ENCODE measurements around the gene SBNO2.
"Not testable (repeated sequence)": the region's sequence is repeated elsewhere in the genome, so short reads cannot be mapped to it uniquely, and the experiment has no call there.

The SBNO2 gene

GRCh38 chr19:1132552-1133383 lies 41.3 kb downstream of the SBNO2 start:
- ATAC-seq = peak in 1 of 2 donors; percentile 1

DNA sequence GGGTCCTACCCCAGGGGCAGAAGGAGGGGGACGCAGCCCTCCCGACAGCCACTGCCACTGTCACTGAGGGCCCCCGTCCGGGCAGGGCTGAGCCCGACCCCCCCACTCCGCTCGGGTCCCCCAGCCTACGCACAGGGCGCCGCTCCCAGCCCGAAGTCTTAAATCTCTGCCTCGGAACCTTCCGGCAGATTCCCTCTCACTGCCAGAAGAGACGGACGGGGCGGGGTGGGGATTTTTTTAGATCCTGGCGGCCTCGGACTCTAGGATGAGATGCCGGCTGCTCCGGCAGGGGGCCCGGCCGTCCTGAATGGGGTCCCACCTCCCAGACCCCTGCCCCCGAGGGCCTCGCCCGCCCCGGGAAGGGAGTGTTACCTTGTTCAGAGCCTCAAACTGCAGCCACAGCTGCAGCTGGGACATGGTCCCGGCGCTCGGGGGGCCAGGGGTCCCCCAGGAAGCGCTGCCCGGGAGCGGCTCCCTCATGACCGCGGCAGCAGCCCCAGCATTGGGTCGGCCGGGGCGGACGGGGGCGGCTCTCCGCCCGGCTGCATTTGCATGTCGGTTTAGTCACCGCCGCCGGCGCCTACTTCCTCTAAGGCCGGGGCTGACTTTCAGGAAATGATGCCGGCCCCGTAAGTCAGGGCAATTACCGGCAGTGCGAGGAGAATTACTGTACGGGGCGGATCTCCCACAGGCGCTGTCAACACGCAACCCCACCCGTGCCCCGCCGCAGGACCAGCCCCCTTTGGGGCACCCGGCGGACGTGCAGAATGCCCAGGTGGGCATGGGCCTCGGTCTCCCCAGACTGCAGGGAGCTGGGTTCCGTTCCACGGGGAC lies 42.1 kb downstream of the SBNO2 start:
- ATAC-seq = peak; percentile 78

DNA sequence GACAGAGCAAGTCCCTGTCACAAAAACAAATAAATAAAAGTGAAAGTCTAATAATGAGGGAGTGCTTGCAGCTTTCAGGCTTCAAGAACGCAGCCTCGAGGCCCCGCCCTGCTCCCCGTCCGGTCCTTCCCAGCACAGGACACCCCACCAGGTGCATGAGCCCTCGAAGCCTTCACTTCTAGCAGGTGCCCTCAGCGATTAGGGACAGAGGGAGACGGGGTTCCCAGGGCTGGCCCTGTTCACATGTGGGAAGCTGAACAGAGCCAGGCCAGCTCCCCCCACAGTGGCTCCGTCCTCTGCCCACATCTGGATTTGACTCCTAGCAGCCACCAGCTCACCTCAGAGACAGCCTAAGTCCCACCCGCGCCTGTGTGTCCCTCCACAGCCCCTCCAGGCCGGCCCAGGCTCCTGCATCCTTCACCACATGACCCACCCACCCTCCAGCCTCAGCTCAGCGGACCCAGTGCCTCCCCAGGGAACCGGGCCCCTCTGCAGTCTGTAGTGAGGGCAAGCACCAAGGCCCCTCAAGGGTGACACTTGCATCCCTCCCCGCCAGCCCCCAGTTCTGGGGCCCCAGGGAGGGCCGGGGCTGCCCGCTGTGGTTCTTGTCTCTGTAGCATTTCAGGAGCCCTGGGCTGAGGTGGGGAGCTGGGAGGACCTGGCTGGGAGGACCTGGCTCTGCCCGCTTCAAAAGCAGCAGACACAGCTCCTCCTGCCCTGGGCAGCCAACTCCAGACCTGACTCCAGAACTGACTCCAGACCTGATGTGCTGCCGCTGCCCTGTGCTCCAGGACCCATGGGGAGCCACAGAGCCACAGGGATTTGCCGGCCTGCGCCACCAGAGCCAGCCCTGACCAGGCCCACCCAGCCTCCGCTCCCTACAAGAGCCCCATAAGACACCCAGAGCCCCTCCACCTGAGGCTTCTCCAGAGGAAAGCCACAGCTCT lies 43.0 kb downstream of the SBNO2 start:
- peak; percentile 13 to 14 for ATAC-seq

DNA sequence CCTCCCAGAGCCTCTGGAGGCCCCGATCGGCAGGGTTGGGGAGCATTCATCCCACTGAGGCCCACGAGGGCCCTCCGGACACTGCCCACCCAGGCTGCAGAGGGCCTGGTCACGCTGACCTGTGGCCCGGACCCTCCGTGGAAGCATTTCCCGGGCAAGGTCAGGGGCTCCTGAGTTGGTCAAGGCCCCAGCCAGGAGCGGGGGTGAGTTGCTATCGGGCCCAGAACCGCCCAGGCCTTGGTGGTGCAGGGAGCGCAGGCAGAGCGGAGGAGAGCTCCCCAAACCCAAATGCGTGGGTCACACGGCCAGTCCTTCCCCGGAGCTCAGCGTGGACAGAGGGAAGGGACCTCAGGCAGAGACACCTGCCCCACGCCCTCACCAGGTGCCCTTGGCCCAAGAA lies 44.5 kb downstream of the SBNO2 start:
- no peak for ATAC-seq

- ATAC-seq = not testable (repeated sequence)
These were observed 45.0 kb downstream of the SBNO2 start for GRCh38 chr19:1129084-1129483.

DNA sequence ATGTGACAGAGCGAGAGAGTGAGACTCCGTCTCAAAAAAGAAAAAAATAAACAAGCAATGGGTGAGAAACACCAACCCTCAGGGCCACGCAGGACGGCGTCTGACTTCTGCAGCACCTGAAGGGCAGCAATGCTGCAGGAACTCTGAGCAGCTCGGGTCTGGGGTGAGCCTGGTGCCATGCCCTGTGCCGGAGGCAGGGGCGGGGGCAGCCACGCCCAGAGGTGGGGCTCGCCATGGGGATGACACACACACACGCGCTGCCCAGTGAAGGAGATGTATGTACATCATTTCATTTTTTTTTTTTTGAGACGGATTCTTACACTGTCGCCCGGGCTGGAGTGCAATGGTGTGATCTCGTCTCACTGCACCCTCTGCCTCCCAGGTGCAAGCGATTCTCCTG lies 46.0 kb downstream of the SBNO2 start:
- ATAC-seq = no peak

DNA sequence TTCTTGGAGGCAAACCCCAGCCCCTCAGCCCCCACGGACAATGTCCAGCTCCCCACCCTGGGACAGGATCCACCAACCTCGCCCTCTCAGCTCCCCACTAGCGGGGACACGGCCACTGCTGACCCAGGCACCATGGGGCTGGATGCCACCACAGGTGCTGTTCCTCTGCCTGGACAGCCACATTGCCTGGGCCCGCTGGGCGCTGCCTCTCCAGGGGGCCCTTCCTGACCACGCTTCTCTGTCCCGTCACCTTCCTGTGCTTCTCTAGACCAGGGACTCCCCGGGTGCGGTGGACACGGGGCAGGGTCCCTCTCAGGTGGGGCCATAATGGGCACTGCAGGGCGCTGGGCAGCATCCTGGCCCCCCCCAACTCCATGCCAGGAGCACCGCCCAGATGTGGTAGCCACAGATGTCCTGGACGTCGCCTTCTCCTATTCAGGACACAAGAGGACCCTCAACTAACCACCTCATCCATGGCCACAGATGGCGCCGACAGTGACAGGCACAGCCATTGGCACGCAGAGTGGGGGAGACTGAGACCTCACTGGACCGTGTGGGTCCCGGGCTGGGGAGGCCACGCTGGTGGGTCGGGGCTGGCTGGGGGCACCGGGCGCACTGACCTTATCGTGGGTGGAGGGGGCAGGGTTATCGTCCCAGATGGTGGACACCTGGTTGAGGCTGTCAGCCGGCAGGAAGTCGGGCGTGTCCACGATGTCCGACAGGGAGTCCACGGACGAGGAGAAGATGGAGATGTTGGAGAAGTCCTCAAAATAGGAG lies 46.9 kb downstream of the SBNO2 start:
- no peak for ATAC-seq

DNA sequence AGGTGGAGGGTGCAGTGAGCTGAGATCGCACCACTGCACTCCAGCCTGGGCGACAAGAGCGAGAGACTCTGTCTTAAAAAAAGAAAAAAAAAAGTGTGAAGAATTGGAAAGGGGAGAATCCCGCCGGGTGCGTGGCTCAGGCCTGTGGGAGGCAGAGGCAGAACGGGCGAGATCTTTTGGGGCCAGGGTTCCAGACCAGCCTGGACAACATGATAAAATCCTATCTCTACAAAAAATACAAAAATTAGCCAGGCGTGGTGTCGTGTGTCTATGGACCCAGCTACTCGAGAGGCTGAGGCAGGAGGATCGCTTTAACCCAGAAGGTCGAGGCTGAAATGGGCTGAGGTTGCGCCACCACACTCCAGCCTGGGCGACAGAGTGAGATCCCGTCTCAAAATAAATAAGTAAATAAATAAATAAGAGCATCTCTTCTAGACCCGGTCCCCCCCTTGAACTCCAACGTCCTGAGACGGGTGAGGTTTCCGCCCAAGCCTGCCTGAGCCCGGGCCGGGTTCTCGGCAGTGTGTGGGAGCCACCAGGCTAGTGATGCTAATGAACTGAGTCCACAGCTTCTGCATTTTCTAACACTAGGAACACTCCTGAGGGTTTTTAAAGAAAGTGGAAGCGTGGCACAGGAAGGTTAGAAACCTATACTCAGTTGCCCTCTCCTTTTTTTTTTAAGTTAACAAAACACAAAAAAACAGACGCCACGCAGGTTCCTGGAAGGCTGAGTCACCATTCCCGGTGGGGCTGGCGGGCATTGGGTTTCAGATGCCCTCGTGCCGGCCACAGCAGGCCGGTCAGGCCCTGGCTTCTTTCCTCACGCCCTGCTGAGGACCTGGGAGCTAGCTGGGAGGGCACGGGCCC lies 48.2 kb downstream of the SBNO2 start:
- ATAC-seq = no peak

DNA sequence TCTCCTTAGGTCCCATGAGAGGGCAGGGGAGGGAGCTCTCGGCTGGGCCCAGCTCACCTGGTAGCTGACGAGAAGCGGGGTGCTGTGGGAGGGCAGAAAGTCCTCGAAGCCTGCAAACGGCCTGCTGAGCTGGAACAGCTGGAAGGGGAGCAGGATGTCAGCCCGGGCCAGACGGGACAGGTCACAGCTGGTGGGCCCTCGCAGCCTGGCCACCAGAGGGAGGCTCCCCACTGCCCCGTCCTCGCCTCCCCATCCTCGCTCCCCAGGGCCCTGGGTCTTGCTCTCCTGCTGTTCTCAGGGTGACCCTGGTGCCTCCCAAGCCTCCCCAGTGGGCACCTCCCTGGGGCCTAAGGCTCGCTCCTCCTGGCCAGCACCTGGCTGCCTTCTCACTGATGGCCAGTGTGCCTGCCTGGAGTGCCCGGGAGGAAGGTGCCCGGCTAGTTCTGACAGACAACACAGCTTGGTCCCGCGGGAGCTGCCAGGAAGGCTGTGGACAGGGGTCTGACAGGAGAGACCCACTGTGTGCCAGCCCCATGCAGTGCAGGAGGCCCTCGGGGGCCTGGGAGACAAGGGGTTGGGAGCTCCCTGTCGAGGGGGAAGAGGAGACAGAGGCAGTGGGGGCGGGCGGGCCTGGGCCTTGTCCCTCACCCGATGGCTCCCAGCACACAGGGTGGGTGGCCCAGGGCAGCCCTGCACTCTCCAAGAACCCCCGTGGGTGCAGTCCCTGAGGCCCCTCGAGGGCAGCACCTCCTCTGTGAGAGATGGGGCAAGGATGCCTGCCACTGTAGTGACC lies 50.0 kb downstream of the SBNO2 start:
- ATAC-seq = no peak

GRCh38 chr19:1123381-1123780 lies 50.7 kb downstream of the SBNO2 start:
- ATAC-seq = no peak

- peak in 1 of 2 donors; percentile 48 for ATAC-seq
These were observed 51.1 kb downstream of the SBNO2 start for GRCh38 chr19:1122972-1123363.

GRCh38 chr19:1122021-1122971 lies 51.8 kb downstream of the SBNO2 start:
- ATAC-seq = no peak

DNA sequence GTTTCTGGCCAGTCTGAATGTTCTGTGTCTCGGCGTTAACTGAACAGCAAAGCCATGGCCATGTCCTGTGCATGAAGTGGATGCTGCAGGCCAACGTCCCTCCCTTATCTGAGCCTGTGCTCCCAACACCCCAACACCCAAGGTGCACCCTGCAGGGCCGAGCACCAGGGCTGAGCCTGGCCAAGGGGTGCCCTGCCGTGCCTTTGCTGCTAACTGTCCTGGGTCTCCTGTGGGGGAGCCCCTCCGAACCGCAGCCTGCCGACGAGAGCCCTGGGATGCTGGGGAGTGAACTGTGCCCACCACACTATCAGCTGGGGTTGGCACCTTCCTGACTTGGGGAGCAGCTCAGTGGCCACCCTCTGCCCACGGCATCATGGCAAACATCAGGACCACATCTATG lies 52.7 kb downstream of the SBNO2 start:
- no peak for ATAC-seq

- no peak for ATAC-seq
These were observed 54.4 kb downstream of the SBNO2 start for GRCh38 chr19:1119475-1120217.

- ATAC-seq = no peak
These were observed 55.1 kb downstream of the SBNO2 start for GRCh38 chr19:1118999-1119398.

- ATAC-seq = no peak
These were observed 56.4 kb downstream of the SBNO2 start for GRCh38 chr19:1117654-1118053.

GRCh38 chr19:1116726-1117581 lies 57.1 kb downstream of the SBNO2 start:
- ATAC-seq = no peak

Data from activated CD4-positive, CD25-positive, alpha-beta regulatory T cell treated with anti-CD3 and anti-CD28 coated beads, Interleukin-2, amount 50 U/mL, for 24 hours (primary cell).